Measurements from ENCODE around the gene TPCN2.
A peak's percentile ranks its signal among the peaks of the same experiment; 100 is the strongest.

TPCN2 gene

GRCh38 chr11:69126286-69126685 lies 77.6 kb downstream of the TPCN2 start:
- Histone ChIP-seq H3K4me3 (no peak overlapping the region), H3K9ac (ENCODE audit: insufficient read length) (no peak overlapping the region), H3K36me3 (ENCODE audit: insufficient read depth, low read length) (peaks cover 7% of the 10 kb centered on the region; the same call in 1 of the 2 replicates), H3K27ac (peak overlapping the region; percentile 70), H3K9me3 (ENCODE audit: low read depth, low read length) (peaks cover 8% of the 10 kb centered on the region; the same call in 1 of the 2 replicates)
- TF ChIP-seq POLR2AphosphoS5 (IDR thresholded peaks at IDR 0.05; ENCODE audit: borderline replicate concordance, low read depth, low read length) (no peak), EZH2 (IDR thresholded peaks at IDR 0.05) (no peak), FOXP2 (optimal IDR thresholded peaks at IDR 0.05; ENCODE audit: control extremely low read depth, extremely low read length, insufficient read depth) (no peak)
- DNase-seq (ENCODE audit: low read depth, low spot score), result no peak

DNA sequence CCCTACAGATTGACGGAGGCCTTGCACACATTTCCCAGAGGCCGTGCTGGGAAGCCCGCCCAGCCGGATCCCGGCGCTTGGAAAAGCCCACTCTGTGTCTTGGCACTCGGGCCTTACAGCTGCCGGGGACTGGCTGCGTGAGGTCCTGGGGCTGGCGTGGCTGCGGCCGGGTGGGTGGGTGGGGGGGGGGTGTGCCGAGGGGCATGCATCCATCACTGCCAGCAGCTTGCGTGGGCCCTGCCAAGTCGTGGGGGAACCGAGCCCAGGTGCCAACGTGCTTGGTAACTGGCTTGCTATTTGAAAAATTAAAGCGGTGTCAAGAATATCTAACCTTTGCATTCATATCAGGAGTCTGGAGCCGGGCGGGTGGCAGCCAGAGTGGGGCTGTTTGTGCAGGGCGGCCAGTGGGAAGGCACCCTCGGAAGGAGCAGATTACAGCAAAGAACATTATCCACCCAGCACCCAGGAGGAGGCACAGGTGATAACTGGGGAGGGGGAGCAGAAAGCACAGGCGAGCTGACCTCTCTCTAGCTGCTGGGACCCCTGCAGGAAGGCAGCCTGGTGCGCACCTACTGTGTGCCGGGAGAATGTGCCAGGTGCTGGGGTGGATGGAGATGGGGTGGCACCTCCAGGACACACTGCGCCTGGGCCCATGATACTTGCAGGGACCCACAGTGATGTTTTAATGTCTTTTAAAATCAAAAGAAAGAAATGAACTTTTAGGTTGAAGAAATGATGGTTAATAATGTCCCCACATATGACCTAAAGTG lies 78.5 kb downstream of the TPCN2 start:
- TF ChIP-seq EZH2 (IDR thresholded peaks at IDR 0.05), result no peak
- no peak for TF ChIP-seq FOXP2 (optimal IDR thresholded peaks at IDR 0.05; ENCODE audit: control extremely low read depth, extremely low read length, insufficient read depth)
- TF ChIP-seq POLR2AphosphoS5 (IDR thresholded peaks at IDR 0.05; ENCODE audit: borderline replicate concordance, low read depth, low read length), result no peak
- no peak overlapping the region for H3K4me3 ChIP-seq
- peaks cover 8% of the 10 kb centered on the region; the same call in 1 of the 2 replicates for H3K9me3 ChIP-seq (ENCODE audit: low read depth, low read length)
- H3K27ac ChIP-seq, result no peak overlapping the region
- no peak for DNase-seq (ENCODE audit: low read depth, low spot score)
- peaks cover 7% of the 10 kb centered on the region; the same call in 1 of the 2 replicates for H3K36me3 ChIP-seq (ENCODE audit: insufficient read depth, low read length)
- no peak overlapping the region for H3K9ac ChIP-seq (ENCODE audit: insufficient read length)

DNA sequence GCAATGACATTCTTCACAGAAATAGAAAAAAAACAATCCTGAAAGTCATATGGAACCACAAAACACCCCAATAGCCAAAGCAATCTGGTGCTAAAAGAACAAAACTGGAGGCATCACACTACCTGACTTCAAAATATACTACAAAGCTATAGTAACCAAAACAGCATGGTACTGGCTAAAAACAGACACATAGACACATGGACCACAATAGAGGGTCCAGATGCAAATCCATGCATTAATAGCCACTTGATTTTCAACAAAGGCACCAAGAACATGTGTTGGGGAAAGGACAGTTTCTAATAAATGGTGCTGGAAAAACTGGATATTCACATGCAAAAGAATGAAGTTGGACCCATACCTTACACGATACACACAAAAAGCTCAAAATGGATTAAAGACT lies 79.2 kb downstream of the TPCN2 start:
- no peak for TF ChIP-seq FOXP2 (optimal IDR thresholded peaks at IDR 0.05; ENCODE audit: control extremely low read depth, extremely low read length, insufficient read depth)
- TF ChIP-seq POLR2AphosphoS5 (IDR thresholded peaks at IDR 0.05; ENCODE audit: borderline replicate concordance, low read depth, low read length), result no peak
- no peak for TF ChIP-seq EZH2 (IDR thresholded peaks at IDR 0.05)
- Histone ChIP-seq H3K4me3 (no peak overlapping the region), H3K27ac (no peak overlapping the region), H3K9ac (ENCODE audit: insufficient read length) (no peak overlapping the region), H3K9me3 (ENCODE audit: low read depth, low read length) (peaks cover 8% of the 10 kb centered on the region; the same call in 1 of the 2 replicates), H3K36me3 (ENCODE audit: insufficient read depth, low read length) (peaks cover 9% of the 10 kb centered on the region; the same call in 1 of the 2 replicates)
- no peak for DNase-seq (ENCODE audit: low read depth, low spot score)

GRCh38 chr11:69129053-69129452 lies 80.3 kb downstream of the TPCN2 start:
- Histone ChIP-seq H3K36me3 (ENCODE audit: insufficient read depth, low read length) (peaks cover 14% of the 10 kb centered on the region; the same call in 1 of the 2 replicates), H3K4me3 (no peak overlapping the region), H3K9ac (ENCODE audit: insufficient read length) (no peak overlapping the region), H3K27ac (peak overlapping the region; percentile 99), H3K9me3 (ENCODE audit: low read depth, low read length) (peaks cover 19% of the 10 kb centered on the region; the same call in 1 of the 2 replicates)
- no peak for DNase-seq (ENCODE audit: low read depth, low spot score)
- no peak for TF ChIP-seq FOXP2 (optimal IDR thresholded peaks at IDR 0.05; ENCODE audit: control extremely low read depth, extremely low read length, insufficient read depth)
- TF ChIP-seq EZH2 (IDR thresholded peaks at IDR 0.05), result no peak
- TF ChIP-seq POLR2AphosphoS5 (IDR thresholded peaks at IDR 0.05; ENCODE audit: borderline replicate concordance, low read depth, low read length), result no peak

DNA sequence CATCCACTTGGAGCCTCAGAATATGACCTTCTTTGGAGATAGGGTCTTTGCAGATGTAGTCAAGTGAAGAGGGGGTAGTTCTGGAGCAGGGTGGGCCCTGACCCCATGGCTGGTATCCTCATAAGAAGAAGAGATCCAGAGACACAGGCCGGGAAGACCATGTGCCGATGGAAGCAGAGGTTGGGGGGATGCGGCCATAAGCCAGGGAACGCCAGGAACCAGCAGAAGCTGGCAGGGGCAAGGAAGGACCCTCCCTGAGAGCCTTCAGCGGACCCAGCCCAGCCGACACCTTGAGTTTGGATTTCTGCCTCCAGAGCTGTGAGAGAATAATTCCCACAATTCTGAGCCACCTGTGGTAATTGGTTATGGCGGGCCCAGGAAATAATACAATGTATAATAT lies 80.9 kb downstream of the TPCN2 start:
- H3K36me3 ChIP-seq (ENCODE audit: insufficient read depth, low read length), result peaks cover 14% of the 10 kb centered on the region; the same call in 1 of the 2 replicates
- no peak for TF ChIP-seq FOXP2 (optimal IDR thresholded peaks at IDR 0.05; ENCODE audit: control extremely low read depth, extremely low read length, insufficient read depth)
- no peak for TF ChIP-seq POLR2AphosphoS5 (IDR thresholded peaks at IDR 0.05; ENCODE audit: borderline replicate concordance, low read depth, low read length)
- no peak for TF ChIP-seq EZH2 (IDR thresholded peaks at IDR 0.05)
- H3K27ac ChIP-seq, result peak overlapping the region; percentile 99
- DNase-seq (ENCODE audit: low read depth, low spot score), result no peak
- peaks cover 19% of the 10 kb centered on the region; the same call in 1 of the 2 replicates for H3K9me3 ChIP-seq (ENCODE audit: low read depth, low read length)
- H3K9ac ChIP-seq (ENCODE audit: insufficient read length), result no peak overlapping the region
- no peak overlapping the region for H3K4me3 ChIP-seq

GRCh38 chr11:69130654-69131053 lies 81.9 kb downstream of the TPCN2 start:
- Histone ChIP-seq H3K4me3 (peak overlapping the region; percentile 41), H3K27ac (peak overlapping the region; percentile 99), H3K9me3 (ENCODE audit: low read depth, low read length) (peaks cover 19% of the 10 kb centered on the region; the same call in 1 of the 2 replicates), H3K9ac (ENCODE audit: insufficient read length) (no peak overlapping the region), H3K36me3 (ENCODE audit: insufficient read depth, low read length) (peaks cover 14% of the 10 kb centered on the region; the same call in 1 of the 2 replicates)
- peak; percentile 68 for DNase-seq (ENCODE audit: low read depth, low spot score)
- TF ChIP-seq FOXP2 (optimal IDR thresholded peaks at IDR 0.05; ENCODE audit: control extremely low read depth, extremely low read length, insufficient read depth) (no peak), POLR2AphosphoS5 (IDR thresholded peaks at IDR 0.05; ENCODE audit: borderline replicate concordance, low read depth, low read length) (peak; percentile 25; the same call in 1 of the 2 replicates)

DNA sequence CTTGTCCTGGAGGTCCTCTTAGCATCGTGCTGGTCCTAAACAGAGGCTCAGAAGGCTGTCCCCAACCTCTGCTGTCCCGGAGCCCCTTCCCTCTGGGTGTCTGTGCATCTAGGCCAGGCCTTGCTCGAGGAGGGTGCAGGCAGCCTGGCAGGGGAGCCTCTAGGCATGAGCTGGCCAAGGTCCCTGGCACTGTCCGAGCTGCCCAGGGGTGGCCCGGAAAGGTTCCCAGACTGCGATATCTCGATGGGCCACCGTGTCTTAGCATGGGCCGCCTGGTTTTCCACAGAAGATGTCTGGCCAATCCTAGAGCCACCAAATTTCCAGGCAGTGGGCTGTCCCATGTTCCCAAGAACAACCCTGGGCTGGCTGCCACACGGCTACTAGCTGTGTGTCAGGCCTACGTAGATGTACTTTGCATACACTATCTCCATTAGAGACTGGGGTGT lies 82.4 kb downstream of the TPCN2 start:
- H3K9me3 ChIP-seq (ENCODE audit: low read depth, low read length), result peaks cover 19% of the 10 kb centered on the region; the same call in 1 of the 2 replicates
- no peak for DNase-seq (ENCODE audit: low read depth, low spot score)
- H3K27ac ChIP-seq, result peak overlapping the region; percentile 99
- peak overlapping the region; percentile 9 for H3K9ac ChIP-seq (ENCODE audit: insufficient read length)
- TF ChIP-seq EZH2 (IDR thresholded peaks at IDR 0.05), result no peak
- no peak for TF ChIP-seq FOXP2 (optimal IDR thresholded peaks at IDR 0.05; ENCODE audit: control extremely low read depth, extremely low read length, insufficient read depth)
- TF ChIP-seq POLR2AphosphoS5 (IDR thresholded peaks at IDR 0.05; ENCODE audit: borderline replicate concordance, low read depth, low read length), result no peak; the same call in 1 of the 2 replicates
- H3K4me3 ChIP-seq, result peak overlapping the region; percentile 41
- peaks cover 14% of the 10 kb centered on the region; the same call in 1 of the 2 replicates for H3K36me3 ChIP-seq (ENCODE audit: insufficient read depth, low read length)

DNA sequence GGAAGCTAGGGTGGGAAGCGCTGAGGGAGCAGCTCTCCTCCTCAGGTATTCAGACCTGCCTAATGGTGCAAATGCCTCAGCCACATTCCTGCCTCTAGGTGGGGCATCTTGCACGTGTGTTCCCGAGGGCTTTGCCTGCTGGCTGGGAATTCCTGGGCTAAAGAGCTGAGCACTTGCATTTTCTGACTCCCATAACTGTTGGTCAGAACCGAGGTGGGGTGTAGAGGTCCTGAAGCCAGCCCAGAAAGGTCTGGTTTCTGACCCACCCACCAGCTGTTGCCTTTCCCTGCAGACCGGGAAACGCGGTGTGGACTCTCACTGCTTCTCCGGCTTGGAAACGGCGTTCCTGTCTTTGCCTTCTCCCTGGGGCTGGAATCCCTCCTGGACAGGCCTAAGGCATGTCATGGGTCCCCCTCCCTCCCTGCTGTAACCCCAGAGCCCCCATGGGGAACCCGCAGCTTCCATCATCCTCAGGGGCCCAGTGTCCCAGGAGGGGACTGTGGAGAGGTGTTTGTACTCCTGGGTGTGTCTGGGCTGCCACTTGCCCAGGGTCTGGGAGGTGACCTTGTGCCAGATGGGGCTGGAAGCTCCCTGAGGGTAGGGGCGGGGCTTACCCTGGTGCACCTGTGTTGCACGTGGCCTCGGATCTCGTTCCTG lies 83.0 kb downstream of the TPCN2 start:
- DNase-seq (ENCODE audit: low read depth, low spot score), result peak; percentile 53
- H3K9me3 ChIP-seq (ENCODE audit: low read depth, low read length), result peaks cover 19% of the 10 kb centered on the region; the same call in 1 of the 2 replicates
- H3K9ac ChIP-seq (ENCODE audit: insufficient read length), result peak overlapping the region; percentile 21
- no peak overlapping the region for H3K4me3 ChIP-seq
- H3K27ac ChIP-seq, result peak overlapping the region; percentile 99
- TF ChIP-seq EZH2 (IDR thresholded peaks at IDR 0.05), result no peak
- no peak for TF ChIP-seq FOXP2 (optimal IDR thresholded peaks at IDR 0.05; ENCODE audit: control extremely low read depth, extremely low read length, insufficient read depth)
- no peak for TF ChIP-seq POLR2AphosphoS5 (IDR thresholded peaks at IDR 0.05; ENCODE audit: borderline replicate concordance, low read depth, low read length)
- peaks cover 14% of the 10 kb centered on the region; the same call in 1 of the 2 replicates for H3K36me3 ChIP-seq (ENCODE audit: insufficient read depth, low read length)
